NCI-H2227 (cell line): ENCODE data around the gene PRAMEF11.

Source experiments
- DNase-seq: peaks from one replicate; lab custom pipeline; 2025; ENCODE audit not compliant: unreplicated experiment; lab: John Stamatoyannopoulos, UW

PRAMEF11 gene

GRCh38 chr1:12774801-12775345 lies 56.3 kb downstream of the PRAMEF11 start:
- DNase-seq, result no peak
